HG02588 (cell line): Measurements from ENCODE around the gene CTNNA3.

ENCODE experiments used
- ATAC-seq: cut with Tn5 transposase; IDR thresholded peaks from one replicate; pipeline ENCODE4 v1.9.1; 2021; ENCODE audit warnings: mild to moderate bottlenecking, moderate library complexity; ENCODE audit not compliant: unreplicated experiment

Gene CTNNA3

DNA sequence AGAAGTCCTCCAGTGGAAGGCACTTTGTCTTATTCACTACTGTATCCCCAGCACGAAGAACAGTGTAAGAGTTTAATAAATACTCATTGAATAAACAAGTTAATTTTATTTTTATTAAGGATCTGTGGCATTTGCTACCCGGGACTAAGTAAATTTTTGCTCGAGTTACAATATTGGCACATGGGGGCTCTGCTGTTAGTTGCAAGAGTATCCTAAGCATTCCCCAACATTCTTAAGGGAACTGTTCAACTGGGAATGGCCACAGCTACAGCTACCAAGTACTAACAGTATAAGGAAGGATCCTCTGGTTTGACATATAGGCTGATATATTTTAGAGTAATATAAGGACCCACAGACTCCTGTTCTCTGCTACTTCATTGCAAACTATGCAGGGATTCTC lies 778.9 kb downstream of the CTNNA3 start:
- ATAC-seq, result no peak

DNA sequence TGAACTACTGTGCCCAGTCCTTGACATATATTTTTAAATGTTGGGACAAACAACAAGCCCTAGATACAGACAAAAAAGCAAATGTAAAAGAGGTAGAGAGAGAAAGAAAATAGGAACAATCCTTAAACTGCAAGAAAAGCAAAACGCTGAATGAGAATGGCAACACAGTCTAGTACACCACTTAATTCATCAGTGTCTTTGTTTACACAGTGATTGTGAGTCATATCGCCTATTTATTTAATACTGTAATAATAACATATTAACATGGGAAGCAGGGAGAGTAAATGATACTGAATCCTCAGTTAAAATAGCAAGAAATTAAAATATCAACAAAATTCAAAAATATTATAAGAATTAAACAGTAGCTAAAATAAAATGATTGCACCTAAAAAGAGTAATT lies 780.0 kb downstream of the CTNNA3 start:
- ATAC-seq, result no peak

DNA sequence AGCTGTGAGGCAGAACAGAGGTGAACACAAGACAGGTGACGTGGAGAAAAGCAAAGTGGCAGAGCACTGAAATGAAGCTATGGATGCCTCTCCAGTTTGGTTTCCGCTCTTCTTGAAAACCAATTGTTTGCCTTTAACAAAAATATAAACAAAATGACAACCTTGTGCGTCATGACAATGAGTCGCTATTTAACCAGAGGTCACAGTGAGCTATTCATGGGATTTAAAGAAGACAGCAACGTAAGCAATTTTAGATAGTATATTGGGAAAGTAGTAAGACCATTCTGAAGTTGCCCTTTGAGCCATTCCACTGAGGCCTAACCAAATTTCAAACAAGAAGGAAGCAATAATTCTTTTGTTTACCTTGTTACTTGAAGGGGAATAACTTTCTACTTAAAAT lies 785.3 kb downstream of the CTNNA3 start:
- no peak for ATAC-seq

DNA sequence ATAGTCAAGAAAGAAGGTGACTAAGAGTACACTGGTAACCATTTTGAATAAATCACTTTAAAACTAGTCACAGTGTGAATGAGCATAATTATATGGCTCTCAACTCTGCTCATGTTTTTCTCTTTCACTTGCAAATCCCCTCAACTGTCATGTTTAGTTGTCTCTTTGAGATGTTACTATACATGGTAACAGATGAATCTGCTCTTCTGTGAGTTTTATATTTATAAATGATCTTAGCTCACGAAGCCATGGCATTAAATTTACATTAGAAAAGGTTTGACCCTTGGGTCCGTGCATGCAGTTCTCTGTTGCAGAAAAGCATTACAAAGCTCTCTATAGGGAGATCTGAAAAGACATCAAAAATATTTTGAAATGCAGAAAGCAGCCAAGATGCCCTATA lies 803.1 kb downstream of the CTNNA3 start:
- no peak for ATAC-seq

DNA sequence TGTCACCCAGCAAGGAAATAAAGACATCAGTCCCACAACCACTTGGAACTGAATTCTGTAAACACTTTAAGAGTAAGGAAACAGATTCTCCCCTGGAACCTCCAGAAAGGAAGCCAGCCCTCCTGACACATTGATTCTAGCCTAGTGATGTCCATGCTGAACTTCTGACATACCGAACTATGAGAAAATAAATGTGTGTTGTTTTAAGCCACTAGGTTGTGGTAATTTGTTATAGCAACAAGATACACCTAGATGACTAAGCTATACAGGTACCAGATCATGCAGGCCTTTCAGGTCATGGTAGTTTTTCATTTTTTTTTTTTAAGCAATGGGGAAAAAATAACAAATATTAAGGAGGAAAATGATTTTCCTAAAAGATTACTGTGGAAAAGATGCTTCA lies 807.8 kb downstream of the CTNNA3 start:
- ATAC-seq, result no peak

DNA sequence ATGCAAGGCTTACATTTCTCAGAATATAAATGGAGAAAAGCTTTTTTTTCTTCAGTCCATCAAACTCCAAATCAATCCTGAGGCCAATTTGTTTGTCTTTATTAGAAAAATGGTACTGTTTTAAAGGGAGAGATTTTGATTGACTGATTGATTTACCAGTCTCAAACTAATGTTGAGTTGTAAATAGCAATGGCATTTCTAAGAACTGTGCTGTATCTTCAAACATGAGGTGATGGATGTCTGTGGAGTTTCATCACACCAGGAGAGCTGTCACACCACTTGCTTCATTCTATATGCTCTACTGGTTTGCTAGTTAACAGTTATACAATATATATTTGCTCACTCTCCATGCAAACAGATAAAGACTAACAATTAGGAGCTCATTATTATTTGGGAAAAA lies 809.1 kb downstream of the CTNNA3 start:
- ATAC-seq, result no peak

DNA sequence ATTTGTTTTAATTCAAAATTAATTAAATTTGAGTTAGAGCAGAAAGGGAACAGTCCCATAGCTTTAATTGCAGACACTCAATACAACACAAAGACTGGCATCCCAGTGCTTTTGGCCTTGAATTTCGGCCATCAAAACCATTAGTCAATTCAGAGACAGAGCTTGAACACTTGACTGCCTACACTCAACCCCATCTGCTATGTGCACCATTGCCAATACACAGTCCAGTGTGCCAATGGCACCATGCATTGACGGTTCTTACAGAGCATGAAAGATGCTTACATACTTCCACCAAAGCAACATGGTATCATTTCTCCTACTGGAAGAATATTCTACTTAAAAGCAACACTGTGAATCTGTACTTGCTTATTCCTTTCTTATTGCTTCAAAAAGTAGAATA lies 813.7 kb downstream of the CTNNA3 start:
- ATAC-seq, result no peak

DNA sequence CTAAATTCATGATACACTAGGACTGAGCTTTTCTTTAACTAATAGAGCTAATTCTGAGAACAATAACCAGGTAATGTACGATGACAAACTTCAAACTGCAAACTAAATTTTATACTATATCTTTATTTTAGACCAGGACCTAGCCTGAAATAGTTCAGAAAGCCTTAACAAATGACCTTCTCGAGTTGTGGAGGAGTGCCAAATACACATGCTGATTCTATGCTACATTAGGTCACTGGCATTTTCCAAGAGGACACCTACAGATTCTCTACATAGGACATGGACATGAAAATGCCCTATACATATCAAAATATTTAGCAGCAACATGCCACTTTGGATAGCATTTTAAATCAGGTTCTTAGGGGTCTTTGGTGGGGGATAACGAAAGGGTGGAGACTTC lies 814.2 kb downstream of the CTNNA3 start:
- ATAC-seq, result no peak

DNA sequence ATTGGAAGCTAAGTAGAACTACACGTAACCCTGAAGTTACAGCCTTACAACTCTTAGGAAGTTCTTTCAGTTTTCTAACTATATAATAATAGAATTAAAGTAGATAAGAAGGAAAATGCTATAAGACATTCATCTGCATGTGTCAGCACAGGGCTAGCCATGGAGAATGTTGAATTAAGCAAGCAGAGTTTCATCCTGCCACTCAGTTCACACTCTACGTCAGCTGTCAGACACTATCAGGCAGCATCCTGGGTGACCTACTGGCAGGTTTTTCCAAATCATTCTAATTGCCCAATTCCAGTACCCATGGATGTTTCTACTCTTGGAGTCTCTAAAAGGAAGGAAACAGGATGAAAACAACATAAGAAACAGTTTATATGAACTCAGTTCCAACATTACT lies 815.2 kb downstream of the CTNNA3 start:
- ATAC-seq, result no peak

DNA sequence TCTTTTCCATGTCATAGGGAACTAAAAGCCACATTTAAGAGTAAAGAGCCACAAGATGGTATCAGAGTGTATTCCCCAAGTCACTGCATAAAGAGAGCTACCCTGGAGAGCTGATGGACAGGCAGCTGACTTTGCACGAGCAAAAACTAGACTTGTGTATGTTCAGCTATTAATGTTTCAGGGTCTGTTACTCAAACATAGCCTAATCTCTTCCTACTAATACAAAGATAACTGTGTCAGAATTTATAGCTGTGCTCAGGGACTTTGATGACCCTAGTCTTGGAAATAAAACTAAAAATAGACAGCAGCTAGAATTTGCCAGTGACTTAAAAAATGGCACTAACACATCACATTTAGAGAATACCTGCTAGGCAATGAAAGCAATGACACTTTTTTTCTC lies 815.7 kb downstream of the CTNNA3 start:
- no peak for ATAC-seq

DNA sequence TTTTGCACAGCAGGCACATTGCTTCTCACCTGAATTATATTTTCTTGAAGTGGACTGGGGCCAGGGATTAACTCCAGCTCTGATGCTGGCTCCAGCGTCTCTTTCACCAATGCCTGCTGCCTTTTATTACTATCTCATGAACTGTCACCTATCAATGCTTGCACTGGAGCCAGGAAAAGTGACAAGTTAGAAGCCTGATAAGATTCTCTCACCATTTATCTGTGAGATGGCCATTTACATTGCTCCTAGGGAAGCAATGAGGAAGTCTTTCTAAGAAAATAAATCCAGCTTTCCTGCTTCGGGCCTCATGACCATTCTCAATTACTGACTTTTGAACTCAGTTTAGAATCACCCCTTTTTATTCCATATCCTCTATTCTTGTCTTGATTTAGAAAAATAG lies 818.6 kb downstream of the CTNNA3 start:
- no peak for ATAC-seq

DNA sequence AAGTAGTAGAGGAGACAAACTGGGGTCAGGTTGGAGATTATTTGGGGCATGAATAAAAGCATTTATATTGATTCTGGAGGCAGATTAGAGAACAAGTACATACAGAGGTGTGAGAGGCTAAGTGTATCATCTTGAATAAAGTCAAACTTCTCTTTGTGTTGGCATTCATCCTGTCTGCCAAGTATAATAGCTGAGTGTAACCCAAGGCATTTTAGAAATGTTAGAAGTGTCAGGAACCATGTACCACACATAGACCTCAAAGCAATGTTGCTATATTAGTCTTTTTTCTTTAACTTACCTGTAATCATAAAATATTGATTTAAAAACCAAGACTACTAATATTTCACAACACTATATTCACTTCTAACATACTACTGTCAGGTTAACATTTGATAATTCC lies 826.4 kb downstream of the CTNNA3 start:
- ATAC-seq, result no peak

DNA sequence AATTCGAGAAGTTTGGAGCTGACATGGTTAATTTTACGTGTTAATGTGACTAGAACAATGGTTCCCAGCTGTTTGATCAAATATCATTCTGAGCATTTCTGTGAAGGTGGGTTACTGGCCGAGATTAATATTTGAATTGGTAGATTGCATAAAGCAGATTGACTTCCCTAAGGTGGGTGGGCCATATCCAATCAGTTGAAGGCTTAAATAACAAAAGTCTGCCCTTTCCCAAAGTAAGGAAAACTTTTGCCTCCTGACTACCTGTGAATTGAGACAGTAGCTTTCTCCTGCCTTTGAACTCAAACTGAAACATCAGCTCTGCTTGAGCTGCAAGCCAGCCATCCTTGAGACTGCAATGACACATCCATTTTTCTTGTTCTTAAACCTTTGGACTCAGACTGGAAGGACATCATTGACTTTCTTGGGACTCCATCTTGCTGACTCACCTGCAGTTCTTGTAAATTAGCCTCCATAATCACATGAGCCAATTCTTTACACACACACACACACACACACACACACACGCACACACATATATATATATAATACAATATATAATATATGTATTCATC lies 833.2 kb downstream of the CTNNA3 start:
- ATAC-seq, result no peak

DNA sequence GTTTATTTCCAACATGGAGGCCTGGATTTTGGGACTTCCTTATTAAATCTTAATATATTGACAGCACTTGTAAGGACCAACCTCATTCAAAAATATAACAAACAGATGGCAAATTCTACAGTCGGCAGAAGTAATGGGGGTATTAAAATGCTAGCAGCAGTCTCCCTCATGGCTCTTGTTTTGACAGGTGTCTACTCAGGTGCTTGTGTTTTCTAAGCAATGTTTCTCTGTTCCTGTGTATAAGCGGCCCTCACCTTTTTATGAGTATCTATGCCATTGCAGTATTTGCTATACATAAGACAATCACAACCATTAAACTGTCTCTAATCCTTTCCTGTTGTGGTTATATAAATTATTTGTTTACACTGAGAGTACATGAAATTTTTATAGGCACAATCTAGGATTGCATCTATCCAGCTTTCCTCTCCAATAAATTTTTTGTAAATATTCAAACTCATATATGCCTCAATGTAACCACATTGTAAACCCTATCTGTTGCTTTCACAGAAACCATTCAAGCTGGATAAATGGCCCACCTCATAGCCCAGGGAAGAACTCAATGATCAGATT lies 835.5 kb downstream of the CTNNA3 start:
- no peak for ATAC-seq

DNA sequence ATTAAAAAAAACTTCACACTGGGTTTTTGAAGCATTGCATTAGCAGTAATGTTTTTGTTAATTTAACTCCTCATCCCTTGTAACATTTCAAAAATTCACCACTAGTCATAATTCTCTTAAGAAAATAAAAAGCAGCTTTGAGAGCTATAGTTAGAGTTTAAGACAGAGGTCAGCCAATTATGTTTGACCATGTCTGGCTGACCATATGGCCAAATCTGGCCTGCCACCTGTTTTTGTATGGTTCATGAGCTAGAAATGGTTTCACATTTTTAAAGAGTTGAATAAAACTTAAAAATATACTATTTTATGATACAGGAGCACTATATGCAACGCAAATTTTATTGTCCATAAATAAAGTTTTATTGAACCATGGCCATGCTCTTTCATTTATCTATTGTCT lies 843.2 kb downstream of the CTNNA3 start:
- ATAC-seq, result no peak

DNA sequence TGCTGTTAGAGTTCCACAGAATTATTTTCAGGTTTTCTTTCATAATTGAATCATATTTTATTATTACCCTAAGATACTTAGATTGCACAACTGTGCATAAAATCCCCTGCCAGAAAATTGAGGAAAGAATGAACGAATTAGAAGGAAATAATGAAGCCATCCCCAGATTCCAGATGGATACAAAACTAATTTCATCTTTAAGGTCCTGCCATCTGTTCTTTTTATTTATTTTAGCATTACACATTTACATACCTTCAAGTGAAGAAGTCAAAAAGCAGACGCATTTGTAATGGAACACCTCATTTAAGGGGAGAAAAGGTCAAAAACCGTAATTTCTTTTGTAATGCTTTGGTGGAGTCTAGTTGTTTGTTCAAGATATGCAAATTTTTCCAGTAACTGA lies 847.1 kb downstream of the CTNNA3 start:
- ATAC-seq, result no peak

DNA sequence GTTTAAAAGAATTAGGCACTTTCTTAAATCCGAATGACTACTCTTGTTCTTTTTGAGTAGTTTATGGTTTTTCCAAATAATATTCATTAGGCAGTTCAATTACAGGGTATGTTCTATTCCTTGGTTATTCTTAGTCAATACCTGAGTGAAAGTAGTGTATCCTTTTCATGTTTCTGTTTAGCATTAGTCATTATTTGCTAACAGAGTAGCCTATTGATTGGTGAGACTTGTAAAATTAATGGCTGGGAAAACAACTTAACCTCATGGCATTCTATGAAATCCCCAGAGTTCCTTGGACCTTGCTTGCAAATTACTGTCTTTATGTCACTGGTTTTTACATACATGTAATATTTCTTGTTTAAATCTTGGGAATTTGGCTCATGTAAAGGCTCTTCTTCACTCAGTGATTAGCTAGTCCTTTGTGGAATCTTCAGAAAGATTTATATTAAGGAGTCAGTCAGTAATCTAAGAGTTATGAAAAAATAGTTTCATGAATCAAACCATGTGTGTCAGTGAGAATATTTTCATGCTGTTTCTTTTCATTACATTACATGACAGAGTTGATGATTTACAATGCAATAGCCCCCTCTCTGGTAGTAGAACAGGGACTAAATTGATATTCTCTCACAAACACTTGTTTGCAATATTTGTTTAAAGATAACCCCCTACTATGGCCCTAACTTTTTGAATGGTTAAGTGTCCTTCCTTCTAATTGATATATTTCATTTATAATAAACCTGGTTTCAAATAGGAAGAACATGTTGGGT lies 851.6 kb downstream of the CTNNA3 start:
- ATAC-seq, result no peak

DNA sequence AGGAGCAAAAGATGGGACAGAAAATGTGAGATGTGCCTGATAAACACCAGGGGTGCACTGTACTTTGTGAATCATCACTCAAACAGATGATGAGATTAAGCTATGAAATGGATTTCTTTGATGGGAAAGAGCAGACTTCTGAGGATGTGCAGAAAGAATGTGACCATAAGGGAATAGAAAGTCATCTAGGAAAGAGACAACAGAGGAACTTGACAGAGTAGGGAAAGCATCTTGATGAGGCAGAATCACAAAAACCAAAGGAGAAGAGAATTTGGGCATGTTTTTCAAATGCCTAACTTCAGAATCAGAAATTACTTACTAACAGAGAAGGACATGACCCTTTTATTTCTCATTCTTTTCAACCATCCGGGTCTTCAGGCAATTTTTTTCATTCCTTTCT lies 852.6 kb downstream of the CTNNA3 start:
- ATAC-seq, result no peak

DNA sequence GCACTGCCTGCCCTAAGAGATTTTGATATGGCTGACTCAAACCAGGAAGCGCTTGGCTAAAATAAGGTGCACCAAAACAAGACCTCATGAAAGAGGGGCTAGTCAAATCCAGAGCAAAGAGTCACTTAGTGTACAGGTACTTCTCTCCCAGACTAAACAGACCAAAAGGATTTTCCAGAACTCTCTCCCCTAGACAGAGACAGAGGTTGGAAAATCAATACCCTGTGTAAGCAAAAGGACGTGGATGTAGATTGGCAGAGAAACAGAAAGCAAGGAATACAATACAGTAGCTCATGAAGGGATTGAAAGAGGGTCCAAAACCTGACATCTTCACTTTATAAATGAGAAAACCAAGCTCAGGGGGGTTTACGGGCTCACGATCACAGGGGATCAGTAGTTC lies 853.1 kb downstream of the CTNNA3 start:
- ATAC-seq, result no peak

DNA sequence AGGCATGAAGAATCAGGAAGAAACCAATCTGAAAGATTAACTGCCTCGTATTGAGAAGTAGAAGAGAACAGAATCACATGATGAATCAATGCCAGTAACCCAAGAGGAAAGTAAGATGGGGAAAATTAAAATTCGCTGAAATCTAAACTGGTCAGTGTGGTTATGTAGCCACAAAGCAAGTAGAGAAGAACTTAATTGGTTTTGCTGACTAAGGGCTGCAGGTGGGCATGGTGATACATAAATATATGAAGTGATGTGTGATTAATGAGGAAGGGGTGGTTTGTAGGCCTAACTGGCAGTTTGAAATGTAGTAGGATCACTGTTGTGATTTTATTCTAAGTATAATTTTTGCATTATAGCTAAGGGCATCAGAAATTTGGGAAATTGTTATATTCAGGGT lies 853.6 kb downstream of the CTNNA3 start:
- ATAC-seq, result no peak

DNA sequence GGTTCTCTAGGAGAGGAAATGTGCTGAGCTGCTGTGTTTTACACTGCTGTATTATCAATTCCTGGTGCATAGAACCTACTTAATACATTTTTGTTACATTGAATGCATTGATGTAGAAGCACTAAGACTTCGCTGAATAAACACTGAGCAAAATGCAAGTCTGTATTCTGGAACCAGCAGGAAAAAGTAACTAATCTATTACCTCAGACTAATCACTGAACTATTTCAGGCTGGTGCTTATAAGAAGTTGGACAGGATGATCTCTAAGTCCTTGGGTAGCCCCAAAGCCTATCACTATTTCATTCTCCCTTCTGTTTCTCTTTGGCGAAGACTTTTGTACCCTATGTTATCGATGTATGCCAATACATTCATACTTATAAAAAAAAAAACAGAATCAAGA lies 857.3 kb downstream of the CTNNA3 start:
- ATAC-seq, result no peak

DNA sequence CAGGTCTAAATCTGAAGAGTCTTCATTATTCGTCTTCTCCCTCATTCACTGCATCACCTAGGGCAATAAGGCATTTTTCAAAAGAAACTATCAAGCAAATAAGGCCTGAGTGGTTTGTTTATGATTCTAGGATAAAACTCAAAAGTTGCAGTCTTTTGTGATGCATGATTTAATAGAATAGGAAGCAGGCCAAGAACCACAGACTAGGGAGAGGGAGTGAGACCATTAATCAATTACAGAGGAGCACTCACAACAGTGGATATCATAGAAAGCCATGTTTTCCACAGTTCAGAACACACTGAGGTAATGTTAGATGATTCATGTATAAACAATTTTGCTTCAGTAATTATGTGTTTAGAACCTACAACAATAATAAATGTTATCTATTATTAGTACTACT lies 858.0 kb downstream of the CTNNA3 start:
- no peak for ATAC-seq

DNA sequence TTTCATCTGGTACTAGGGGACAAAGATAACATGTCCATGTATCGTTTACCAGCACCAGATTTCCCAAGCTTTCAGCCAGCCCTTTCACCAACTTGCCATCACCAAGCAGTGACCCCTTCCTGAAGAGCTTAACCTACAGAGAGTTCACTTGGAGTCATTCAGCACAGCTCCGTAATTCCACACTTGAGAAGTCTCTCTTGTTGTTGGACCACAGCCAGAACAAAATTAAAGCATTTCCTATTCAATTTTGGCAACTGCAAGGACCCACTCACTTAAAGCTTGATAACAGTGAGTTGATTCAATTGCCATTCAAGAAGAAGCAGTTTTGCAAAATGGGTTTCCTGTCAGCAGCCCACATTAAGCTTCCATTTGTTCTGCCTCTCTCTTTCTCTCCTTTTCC lies 858.7 kb downstream of the CTNNA3 start:
- ATAC-seq, result no peak
